Lower leg skin (tissue), 3 donors: ENCODE results near the gene RASAL3.
"Not testable (repeated sequence)": the region's sequence is repeated elsewhere in the genome, so short reads cannot be mapped to it uniquely, and the experiment has no call there.

Experiments
- CTCF ChIP-seq, 3 donors: fragments of 450-650 bp; IDR thresholded peaks; one replicate each; pipeline ENCODE4 v1.5.1; 2016; ENCODE audit warnings: antibody characterized with exemption in 3 of 3, mild to moderate bottlenecking in 3 of 3, moderate library complexity in 2 of 3
- POLR2A ChIP-seq, 2 donors: fragments of 450-650 bp; IDR thresholded peaks; one replicate each; pipeline ENCODE4 v1.6.1; 2016 to 2017; ENCODE audit warnings: antibody characterized with exemption in 2 of 2, mild to moderate bottlenecking in 1 of 2, moderate library complexity in 1 of 2

DNA sequence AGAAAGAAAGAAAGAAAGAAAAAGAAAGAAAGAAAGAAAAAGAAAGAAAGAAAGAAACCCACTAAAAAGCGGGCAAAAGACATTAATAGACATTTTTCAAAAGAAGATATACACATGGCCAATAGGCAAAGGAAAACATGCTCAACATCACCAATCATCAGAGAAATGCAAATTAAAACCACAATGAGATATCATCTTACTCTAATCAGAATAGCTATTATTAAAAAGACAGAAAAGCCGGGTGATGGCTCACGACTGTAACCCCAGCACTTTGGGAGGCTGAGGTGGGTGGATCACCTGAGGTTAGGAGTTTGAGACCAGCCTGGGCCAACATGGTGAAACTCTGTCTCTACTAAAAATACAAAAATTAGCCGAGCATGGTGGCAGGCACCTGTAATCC lies 9.5 kb upstream of the RASAL3 start:
- not testable (repeated sequence) for TF ChIP-seq CTCF, POLR2A (IDR thresholded peaks at IDR 0.05)
